Islet of Langerhans (tissue), 1 donor: ENCODE data around the gene AAK1.

Experiments
- FAIRE-seq: peaks from one replicate; lab custom pipeline; 2011; peaks lifted over from hg19 to GRCh38; lab: Jason Lieb, UNC

AAK1 gene

GRCh38 chr2:69483696-69484095 is 159.8 kb downstream of the AAK1 start:
- FAIRE-seq, result peak; percentile 64

- FAIRE-seq, result no peak
Measured at GRCh38 chr2:69483024-69483423, 160.5 kb downstream of the AAK1 start.

GRCh38 chr2:69482471-69482870 is 161.1 kb downstream of the AAK1 start:
- no peak for FAIRE-seq

GRCh38 chr2:69481421-69481820 is 162.1 kb downstream of the AAK1 start:
- FAIRE-seq, result no peak

DNA sequence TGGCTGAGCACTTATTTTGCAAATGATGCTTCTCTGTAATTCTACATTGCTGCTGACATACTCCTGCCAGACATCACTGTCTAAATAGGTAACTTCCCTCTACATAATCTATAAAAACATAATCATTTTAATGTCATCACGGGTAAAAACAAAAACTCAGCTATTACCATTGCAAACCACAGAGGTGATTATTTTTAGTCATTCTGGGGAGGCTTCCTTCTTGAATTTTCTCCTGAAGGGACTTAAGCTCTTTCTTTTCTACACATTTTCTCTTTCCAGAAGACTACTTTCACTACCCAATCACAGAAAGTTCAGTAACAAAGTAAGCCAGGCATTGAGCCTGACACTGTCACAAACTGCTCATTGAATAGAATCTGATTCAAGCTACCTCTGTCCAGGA is 165.9 kb downstream of the AAK1 start:
- FAIRE-seq, result no peak

DNA sequence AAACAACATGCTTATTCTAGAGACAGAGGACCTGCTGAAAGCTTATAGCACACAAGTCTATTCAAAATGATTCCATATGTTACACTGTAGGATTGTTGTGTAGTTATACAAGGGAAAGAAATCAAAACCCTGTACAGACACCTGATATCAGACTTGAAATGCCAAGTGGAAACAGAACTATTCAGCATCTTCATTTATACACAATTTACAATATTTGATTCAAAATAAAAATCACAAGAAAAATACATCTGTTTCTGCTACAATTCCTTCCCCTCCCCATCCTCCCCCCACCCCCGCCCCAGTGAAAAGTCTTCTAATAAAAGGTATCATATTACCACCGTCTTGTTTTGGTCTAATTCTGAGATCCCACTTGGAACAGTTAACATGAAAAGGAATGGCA is 168.9 kb downstream of the AAK1 start:
- no peak for FAIRE-seq

- no peak for FAIRE-seq
Measured at GRCh38 chr2:69471793-69472192, 171.7 kb downstream of the AAK1 start.

DNA sequence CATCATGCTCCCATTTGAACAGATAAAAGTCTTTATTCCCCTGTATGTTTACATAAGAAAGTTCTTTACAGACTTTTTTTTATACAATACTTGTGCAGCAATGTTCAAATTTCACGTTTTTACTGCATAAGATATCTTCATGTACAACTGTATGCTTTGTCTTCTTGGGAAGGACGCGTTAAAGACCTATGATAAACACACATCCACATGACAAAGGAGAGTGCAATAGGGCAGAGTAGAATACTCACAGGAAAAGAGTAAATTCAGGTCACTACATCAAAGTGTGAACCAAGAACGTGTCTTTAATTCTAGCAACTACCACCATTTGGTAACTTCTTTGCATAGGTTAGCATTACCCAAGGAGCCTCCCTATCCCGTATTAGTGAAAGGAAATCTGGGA is 172.6 kb downstream of the AAK1 start:
- FAIRE-seq, result no peak

- no peak for FAIRE-seq
Measured at GRCh38 chr2:69469784-69470183, 173.8 kb downstream of the AAK1 start.

GRCh38 chr2:69469375-69469774 is 174.2 kb downstream of the AAK1 start:
- no peak for FAIRE-seq

DNA sequence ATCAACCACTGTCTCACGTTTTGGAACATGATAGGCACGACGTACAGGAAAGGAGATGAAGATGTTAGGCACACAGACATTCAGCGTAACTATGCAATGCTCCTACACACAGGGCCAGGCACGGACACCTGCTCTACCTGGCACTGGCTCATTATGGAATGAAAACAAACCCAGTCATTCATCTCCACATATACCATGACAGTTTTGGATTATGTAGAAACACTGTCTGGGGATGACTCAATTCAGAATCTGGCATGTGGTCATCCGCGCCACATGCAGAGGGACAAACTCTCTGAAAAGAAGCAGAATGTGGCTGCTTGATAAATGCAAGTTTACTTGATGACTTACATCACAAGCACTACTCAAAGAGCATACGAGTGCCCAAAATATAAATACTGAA is 176.8 kb downstream of the AAK1 start:
- no peak for FAIRE-seq

GRCh38 chr2:69465513-69466456 is 177.8 kb downstream of the AAK1 start:
- no peak for FAIRE-seq

- FAIRE-seq, result no peak
Measured at GRCh38 chr2:69464575-69464974, 179.0 kb downstream of the AAK1 start.

DNA sequence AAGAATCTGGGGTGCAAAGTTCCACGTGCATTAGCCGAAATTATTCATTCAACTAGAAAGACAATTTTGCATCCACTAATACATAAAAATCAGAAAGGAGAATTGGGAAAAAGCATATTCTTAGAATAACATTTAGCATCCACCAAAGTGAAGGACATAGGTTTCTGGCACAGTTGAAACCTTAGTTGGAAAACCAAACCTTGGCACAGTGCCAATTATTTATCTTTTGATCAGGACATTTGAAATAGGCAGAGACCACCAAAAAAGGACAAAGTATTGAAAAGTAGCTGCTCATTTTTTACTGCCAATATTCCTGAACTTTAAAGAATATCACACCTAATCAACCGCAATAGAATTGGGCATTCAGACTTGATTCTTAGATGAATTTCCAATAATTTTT is 180.8 kb downstream of the AAK1 start:
- FAIRE-seq, result no peak

DNA sequence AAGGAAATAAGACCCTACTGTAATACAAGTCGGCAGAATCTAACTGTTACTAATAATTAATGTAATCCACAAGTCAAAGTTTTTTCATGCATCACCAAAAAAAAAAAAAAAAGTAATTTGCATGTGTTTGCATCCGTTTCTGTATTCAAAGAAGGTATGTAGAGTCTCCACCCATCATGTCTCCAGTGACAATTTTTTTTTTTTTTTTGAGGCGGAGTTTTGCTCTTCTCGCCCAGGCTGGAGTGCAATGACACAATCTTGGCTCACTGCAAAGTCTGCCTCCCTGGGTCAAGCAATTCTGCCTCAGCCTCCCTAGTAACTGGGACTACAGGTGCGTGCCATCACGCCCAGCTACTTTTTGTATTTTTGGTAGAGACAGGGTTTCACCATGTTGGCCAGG is 182.1 kb downstream of the AAK1 start:
- FAIRE-seq, result no peak

DNA sequence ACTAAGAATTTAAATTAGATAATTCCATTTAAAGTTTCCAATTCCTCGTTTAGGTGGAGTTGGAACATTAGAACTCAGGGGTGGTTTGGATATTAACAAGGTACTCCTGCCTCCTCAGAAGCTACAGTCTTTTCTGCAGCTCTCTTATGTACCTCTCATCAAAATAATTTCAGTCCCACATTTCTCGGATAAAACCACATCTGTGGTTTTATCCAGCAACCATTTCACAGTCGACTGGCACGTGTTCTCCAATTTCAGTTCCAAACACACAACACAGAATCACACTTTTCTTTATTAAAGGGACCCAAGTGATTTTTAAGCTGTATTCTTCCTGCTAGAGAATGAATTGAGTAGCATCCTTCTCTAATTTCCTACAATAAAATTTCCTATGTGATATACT is 183.6 kb downstream of the AAK1 start:
- FAIRE-seq, result no peak

DNA sequence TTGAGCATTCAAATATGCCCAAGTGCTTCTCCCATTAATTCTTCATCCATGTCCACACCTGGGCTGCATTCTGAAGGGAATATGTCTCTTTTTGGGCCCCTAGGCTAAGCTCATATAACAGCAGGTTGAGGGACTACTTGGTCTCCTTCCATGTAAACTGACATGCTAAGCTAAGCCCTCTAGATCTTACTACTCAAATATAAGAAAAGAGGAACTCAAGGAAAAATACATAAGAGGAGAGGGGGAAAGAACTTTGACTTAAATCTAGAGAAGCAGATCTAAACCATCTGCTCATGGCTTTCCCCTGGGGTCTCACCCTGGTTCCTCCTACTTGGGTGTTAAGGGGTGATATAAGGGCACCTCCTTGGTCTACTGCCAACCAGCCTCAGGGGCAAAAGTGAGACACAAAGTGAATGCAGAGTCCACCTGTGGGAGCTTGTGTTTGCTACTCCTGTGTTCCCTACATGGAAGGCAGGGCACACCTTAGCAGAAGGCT is 186.5 kb downstream of the AAK1 start:
- no peak for FAIRE-seq

- FAIRE-seq, result no peak
Measured at GRCh38 chr2:69456154-69456553, 187.4 kb downstream of the AAK1 start.

DNA sequence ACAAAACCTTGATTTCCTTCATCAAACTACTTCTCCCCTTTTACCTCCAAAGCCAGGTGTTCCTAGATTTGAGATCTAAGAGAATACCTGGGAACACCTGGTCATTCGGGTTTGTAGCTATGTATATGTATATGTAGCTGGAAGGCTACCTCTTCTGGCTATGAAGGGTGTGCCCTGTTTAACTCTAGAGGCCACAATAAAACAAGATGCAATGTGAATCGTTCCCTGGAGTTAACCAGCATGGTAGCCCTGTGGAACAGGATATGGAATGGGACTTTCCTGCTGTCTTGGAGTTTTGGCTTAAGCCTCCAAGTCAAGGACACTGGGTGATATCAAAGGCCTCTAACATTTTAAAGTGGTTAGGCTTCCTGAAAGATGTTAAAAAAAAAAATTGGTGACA is 188.6 kb downstream of the AAK1 start:
- no peak for FAIRE-seq

GRCh38 chr2:69453475-69454129 is 189.9 kb downstream of the AAK1 start:
- FAIRE-seq, result no peak

DNA sequence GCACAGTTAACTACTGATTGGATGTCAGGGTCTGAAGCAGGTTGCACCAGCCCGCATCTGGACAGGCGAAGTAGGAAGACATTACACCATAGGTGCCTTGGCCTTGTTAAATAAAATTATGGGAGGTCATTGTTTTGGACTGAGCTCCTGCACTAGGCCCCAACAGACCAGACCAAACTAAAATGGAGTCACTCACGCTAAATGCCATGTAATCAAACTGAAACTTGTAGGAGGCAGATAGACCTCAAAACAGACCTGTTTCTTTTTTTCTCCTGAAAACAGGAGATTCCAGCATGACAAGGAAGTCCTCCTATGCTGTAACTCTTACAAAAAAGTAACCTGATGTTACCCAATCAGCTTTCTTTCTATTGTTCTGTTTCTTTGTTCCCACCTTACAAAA is 190.9 kb downstream of the AAK1 start:
- FAIRE-seq, result no peak

DNA sequence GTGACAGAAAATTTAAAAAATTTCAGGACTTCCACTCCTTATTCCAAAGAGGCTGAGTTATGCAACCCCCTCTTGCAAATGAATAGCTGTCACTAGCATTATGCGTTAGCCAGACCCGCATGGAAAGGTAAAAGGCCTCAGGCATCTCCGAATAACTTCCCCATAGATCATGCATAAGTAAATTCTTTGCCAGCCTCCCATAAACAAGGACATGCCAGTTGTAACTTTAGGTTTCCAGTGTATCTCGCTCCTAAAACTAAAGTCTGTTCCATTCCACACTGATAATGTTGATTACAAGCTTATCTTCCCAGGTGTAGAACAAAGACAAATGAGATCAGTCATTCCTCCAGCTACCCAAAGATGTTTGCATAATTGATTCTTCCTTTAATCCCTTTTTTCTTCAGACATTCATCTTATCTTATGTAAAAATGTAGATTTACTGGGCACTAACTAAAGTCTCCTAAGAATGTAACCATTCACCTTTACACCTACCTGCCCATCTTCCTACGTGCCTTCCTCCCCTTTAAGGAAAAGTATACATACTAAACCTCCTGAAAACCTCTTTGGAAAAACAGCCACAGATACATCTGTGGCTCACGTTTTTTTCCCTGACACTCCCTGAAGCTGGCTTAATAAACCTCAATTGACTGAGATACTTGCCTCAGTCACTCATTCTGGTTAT is 192.7 kb downstream of the AAK1 start:
- FAIRE-seq, result no peak

- no peak for FAIRE-seq
Measured at GRCh38 chr2:69449906-69450305, 193.6 kb downstream of the AAK1 start.
